ELR (cell line): ENCODE measurements around the gene PSENEN.
"Not testable (repeated sequence)": the region's sequence is repeated elsewhere in the genome, so short reads cannot be mapped to it uniquely, and the experiment has no call there.

ENCODE experiments used
- DNase-seq: peaks from one replicate; pipeline ENCODE4 v3.0.0-alpha.2; 2015; ENCODE audit warnings: low read depth

The PSENEN gene

DNA sequence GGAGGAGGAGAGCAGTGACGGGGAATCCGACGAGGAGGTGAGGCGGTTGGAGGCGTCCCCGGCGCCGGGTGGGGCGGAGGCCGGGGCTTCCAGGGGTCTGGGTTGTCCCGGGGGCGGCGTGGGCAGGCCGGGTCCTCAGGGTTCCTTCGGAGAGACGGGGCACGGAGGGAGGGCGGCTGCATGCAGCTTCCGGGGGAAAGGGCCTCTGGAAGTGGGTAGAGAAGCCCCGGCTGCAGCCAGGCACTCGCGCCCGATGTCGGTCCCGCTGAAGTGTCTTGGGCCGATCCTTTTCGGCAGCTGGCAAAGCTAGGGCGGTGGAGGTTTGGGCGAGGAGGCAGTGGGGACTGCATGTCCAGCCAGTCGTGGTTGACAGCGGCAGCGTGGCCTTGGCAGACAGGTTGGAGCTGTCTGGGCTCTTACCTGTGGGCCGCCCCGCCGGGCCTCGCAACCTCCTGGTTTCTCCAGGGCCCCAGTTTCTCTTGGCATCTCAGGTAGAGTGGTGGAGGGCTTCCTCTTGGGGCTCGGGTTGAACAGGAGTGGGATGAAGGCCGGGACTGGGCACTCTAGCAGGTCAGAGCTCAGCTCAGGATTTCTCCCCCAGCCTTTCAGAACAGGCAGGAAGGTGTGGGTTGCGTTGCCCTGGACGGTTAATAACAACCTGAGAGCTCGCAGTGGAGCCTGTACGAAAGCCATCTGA lies 27.0 kb upstream of the PSENEN start:
- DNase-seq = peak; percentile 47

DNA sequence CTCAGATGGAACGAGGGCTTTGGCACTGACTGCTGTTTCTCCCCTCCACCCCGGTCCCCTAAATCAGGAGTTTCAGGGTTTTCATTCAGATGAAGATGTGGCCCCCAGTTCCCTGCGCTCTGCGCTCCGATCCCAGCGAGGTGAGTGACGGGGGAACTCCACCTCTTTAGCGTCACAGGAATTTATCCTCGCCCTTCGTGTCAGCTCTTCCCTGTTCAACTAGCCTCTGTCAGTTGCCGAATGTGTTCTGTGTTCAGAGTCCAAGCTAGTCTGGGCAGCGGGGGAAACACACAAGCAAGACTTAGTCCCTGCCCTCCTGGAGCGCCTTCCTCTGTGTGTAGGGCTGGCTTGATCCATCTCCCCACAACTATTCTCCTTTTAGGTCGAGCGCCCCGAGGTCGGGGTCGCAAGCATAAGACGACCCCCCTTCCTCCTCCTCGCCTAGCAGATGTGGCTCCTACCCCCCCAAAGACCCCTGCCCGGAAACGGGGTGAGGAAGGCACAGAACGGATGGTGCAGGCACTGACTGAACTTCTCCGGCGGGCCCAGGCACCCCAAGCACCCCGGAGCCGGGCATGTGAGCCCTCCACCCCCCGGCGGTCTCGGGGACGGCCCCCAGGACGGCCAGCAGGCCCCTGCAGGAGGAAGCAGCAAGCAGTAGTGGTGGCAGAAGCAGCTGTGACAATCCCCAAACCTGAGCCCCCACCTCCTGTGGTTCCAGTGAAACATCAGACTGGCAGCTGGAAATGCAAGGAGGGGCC lies 25.9 kb upstream of the PSENEN start:
- DNase-seq = no peak

DNA sequence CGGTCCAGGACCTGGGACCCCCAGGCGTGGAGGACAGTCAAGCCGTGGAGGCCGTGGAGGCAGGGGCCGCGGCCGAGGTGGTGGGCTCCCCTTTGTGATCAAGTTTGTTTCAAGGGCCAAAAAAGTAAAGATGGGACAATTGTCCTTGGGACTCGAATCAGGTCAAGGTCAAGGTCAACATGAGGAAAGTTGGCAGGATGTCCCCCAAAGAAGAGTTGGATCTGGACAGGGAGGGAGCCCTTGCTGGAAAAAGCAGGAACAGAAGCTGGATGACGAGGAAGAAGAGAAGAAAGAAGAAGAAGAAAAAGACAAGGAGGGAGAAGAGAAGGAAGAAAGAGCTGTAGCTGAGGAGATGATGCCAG lies 25.3 kb upstream of the PSENEN start:
- no peak for DNase-seq

GRCh38 chr19:35720648-35721047 lies 24.8 kb upstream of the PSENEN start:
- DNase-seq = no peak

- no peak for DNase-seq
Observed at GRCh38 chr19:35721374-35721773, 24.1 kb upstream of the PSENEN start.

- DNase-seq = no peak
Observed at GRCh38 chr19:35722461-35722860, 23.0 kb upstream of the PSENEN start.

DNA sequence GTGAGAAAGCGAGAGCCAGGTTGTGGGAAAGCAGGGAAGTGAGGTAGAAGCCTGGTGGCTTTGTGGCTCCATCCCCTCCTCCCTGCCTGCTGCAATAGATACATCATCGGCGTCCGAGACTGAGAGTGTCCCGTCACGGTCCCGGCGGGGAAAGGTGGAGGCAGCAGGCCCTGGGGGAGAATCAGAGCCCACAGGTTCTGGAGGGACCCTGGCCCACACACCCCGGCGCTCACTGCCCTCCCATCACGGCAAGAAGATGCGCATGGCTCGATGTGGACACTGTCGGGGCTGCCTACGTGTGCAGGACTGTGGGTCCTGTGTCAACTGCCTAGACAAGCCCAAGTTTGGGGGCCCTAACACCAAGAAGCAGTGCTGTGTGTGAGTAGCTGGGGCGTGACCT lies 22.6 kb upstream of the PSENEN start:
- no peak for DNase-seq

DNA sequence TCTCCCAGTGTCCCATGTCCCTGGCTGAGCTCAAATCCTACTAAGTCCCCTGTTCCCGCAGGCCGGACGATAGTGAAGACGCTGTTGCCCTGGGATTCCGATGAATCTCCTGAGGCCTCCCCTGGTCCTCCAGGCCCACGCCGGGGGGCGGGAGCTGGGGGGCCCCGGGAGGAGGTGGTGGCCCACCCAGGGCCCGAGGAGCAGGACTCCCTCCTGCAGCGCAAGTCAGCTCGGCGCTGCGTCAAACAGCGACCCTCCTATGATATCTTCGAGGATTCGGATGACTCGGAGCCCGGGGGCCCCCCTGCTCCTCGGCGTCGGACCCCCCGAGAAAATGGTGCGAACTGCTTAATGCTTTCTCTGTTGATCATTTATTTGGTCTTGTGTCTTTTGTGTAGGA lies 21.8 kb upstream of the PSENEN start:
- no peak for DNase-seq

- not testable (repeated sequence) for DNase-seq
Observed at GRCh38 chr19:35724132-35724531, 21.3 kb upstream of the PSENEN start.

DNA sequence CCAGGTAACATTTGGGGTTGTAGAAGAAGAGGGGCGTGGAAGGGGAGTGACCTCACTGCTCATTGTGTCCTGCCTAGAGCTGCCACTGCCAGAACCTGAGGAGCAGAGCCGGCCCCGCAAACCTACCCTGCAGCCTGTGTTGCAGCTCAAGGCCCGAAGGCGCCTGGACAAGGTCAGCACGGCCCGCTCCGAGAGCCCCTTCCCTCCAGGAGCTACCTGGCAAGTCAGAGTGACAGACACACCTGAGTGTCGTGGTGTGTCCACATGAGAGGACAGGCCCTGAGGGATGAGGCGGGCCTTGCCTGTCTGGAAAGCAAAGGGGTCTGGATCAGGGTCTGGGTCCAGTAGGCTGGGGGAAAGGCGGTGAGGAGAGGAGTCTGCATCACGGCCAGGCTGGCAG lies 20.9 kb upstream of the PSENEN start:
- no peak for DNase-seq

DNA sequence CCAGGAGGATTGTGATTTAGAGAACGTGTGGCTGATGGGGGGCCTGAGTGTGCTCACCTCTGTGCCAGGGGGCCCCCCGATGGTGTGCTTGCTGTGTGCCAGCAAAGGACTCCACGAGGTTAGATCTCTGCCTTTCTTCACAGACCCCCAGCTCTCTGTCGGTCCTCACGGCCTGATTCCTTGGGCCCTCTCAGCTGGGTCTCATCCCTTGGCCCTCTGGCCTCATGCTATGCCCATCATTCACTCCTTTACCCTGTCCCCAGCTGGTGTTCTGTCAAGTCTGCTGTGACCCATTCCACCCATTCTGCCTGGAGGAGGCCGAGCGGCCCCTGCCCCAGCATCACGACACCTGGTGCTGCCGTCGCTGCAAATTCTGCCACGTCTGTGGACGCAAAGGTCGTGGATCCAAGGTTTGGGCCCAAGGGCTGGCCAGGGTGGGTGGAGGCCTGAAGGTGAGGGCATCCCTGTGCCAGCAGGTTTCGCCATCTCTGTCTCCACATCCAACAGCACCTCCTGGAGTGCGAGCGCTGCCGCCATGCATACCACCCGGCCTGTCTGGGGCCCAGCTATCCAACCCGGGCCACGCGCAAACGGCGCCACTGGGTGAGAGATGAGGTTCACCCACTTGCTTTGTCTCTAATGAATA lies 20.1 kb upstream of the PSENEN start:
- no peak for DNase-seq

DNA sequence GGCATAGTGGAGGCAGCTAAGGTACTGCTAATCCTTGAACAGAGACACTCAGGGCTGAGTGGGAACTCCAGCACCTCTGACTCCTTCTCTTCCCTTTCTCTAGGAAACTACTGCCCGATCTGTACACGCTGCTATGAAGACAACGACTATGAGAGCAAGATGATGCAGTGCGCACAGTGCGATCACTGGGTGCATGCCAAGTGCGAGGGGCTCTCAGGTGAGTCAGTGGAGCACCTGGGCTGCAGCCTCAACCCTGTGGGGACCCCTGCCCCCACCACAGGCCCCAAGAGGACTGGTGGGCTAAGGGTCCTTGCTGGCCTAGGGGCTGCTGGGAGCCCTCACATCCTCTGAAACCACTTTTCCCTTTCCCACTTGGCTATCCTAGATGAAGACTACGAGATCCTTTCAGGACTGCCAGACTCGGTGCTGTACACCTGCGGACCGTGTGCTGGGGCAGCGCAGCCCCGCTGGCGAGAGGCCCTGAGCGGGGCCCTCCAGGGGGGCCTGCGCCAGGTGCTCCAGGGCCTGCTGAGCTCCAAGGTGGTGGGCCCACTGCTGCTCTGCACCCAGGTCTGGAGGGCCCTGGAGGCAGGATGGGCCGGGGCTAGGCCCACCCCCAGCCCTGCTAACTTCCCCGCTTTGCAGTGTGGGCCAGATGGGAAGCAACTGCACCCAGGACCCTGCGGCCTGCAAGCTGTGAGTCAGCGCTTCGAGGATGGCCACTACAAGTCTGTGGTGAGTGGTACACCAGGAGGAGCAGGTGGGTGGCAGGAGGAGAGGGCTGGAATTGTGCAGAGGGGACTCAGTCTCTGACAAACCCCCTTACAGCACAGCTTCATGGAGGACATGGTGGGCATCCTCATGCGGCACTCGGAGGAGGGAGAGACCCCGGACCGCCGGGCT lies 18.1 kb upstream of the PSENEN start:
- no peak for DNase-seq

GRCh38 chr19:35727956-35728706 lies 17.3 kb upstream of the PSENEN start:
- DNase-seq = no peak

- no peak for DNase-seq
Observed at GRCh38 chr19:35729021-35729420, 16.4 kb upstream of the PSENEN start.

DNA sequence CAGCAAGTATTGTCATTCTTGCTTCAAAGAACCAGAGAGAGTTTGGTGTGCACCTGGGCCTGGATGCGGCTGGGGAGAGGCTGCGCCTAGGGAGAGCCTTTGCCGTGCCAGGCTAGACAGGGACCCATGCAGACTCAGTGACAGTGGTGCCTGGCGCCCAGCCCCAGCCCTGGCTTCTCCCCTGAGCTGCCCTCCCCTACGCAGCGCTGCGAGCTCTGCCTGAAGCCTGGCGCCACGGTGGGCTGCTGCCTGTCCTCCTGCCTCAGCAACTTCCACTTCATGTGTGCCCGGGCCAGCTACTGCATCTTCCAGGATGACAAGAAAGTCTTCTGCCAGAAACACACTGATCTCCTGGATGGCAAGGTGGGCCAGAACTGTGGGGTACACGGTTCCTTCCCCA lies 15.7 kb upstream of the PSENEN start:
- DNase-seq = no peak

GRCh38 chr19:35730326-35730725 lies 15.1 kb upstream of the PSENEN start:
- DNase-seq = no peak

- no peak for DNase-seq
Observed at GRCh38 chr19:35731353-35731752, 14.1 kb upstream of the PSENEN start.

- DNase-seq = no peak
Observed at GRCh38 chr19:35731779-35732405, 13.6 kb upstream of the PSENEN start.

- DNase-seq = no peak
Observed at GRCh38 chr19:35732540-35733179, 12.8 kb upstream of the PSENEN start.
